Large intestine (tissue), 3 donors: Measurements from ENCODE around the gene CDKN2C. TPM values are rescaled to one million over a fixed set of nuclear protein-coding genes. Genes with fewer than 3 reads are reported as not detected.

Source experiments
- DNase-seq, 2 donors: peaks; one replicate each; pipeline versions ENCODE4 v3.0.0 to v3.0.0-alpha.2; 2013
- H3K27ac ChIP-seq: one replicate; pipeline ENCODE4 v1.5.1; 2013; ENCODE audit warnings: low read length
- H3K27me3 ChIP-seq: 2 replicates; pipeline ENCODE4 v1.6.1; 2013; ENCODE audit warnings: low read length; ENCODE audit not compliant: control insufficient read depth, insufficient read depth
- H3K36me3 ChIP-seq: 2 replicates; pipeline ENCODE4 v1.6.1; 2013; ENCODE audit warnings: low read length; ENCODE audit not compliant: control insufficient read depth, insufficient read depth
- H3K4me1 ChIP-seq: one replicate; pipeline ENCODE4 v1.6.1; 2013; ENCODE audit warnings: low read length; ENCODE audit not compliant: control insufficient read depth, insufficient read depth
- H3K4me3 ChIP-seq: one replicate; pipeline ENCODE4 v1.5.1; 2013; ENCODE audit warnings: low read length
- H3K9me3 ChIP-seq: one replicate; pipeline ENCODE4 v1.6.1; 2013; ENCODE audit warnings: mild to moderate bottlenecking, low read depth, low read length, moderate library complexity; ENCODE audit not compliant: control insufficient read depth
- WGBS: methylation state at CpG from one replicate; pipeline ENCODE4 v1.1.5; 2013; ENCODE audit warnings: low lambda C conversion rate; ENCODE audit not compliant: insufficient coverage; 5-methylcytosine and 5-hydroxymethylcytosine counted together
- polyA plus RNA-seq: library from polyadenylated mRNA; unstranded; fragments of 120-200 nt; gene quantifications from one replicate; pipeline ENCODE4 v1.2.1, GENCODE V29; 2013

The CDKN2C gene
- polyA plus RNA-seq, 1 donor: 5.2 TPM

- peaks cover 65% of the 10 kb centered on the region for H3K27me3 ChIP-seq
Measured at GRCh38 chr1:50978852-50979781, 9.1 kb downstream of the CDKN2C start.

GRCh38 chr1:50979937-50980336 is 9.9 kb downstream of the CDKN2C start:
- no peak for DNase-seq
- no CpG with 5 or more reads among the region's 1 CpG for WGBS
- Histone ChIP-seq H3K27ac (no peak overlapping the region), H3K4me3 (no peak overlapping the region), H3K27me3 (peaks cover 61% of the 10 kb centered on the region), H3K9me3 (no peaks in the 10 kb centered on the region), H3K4me1 (peaks cover 9% of the 10 kb centered on the region), H3K36me3 (no peaks in the 10 kb centered on the region)

More at GRCh38 chr1:50978852-50979781, 9.1 kb downstream of the CDKN2C start:
- DNase-seq: no peak
- H3K4me1 ChIP-seq: peaks cover 9% of the 10 kb centered on the region
- H3K36me3 ChIP-seq: no peaks in the 10 kb centered on the region
- H3K27ac ChIP-seq: no peak overlapping the region
- H3K9me3 ChIP-seq: no peaks in the 10 kb centered on the region
- 39% methylated on average over 4 of the region's 10 CpGs for WGBS
- no peak overlapping the region for H3K4me3 ChIP-seq

DNA sequence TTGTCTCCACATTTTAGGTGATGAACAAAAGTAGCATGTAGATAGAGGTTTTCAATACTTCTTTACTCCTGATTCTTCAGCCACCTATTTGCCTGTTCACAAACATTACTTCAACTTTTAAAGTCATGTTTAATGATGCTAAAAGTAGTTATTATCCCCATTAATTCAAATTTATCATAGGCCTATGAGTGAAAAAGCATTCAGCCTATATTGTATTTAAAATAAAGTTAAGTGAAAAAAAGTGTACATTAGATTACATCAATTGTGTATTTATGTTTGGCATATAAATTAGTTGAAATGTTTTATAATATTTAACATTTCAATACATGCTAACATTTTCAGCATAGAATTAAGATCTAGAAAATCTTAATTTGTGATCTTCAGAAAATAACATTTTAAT is 10.5 kb downstream of the CDKN2C start:
- DNase-seq: no peak
- Histone ChIP-seq H3K4me1 (peaks cover 9% of the 10 kb centered on the region), H3K27me3 (peaks cover 62% of the 10 kb centered on the region), H3K27ac (no peak overlapping the region), H3K36me3 (no peaks in the 10 kb centered on the region), H3K9me3 (no peaks in the 10 kb centered on the region), H3K4me3 (no peak overlapping the region)

DNA sequence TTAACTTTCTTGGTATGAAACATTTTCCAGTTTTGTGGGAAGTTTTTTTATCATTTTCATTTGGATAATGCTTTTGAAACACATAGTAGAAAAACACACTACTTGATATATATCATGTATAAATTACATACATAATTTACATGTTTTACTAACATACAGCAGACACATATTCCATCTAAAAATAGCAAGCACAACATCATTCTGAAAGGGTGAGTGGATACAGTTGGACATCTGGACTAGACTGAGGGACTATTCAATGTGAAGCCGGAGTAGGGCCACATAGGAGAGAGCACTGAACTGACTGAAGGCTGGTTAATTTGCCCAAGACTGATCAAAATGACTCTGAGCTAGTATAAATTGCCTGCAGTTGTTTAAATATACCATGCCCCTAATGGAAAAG is 11.7 kb downstream of the CDKN2C start:
- Histone ChIP-seq H3K36me3 (no peaks in the 10 kb centered on the region), H3K4me1 (peaks cover 7% of the 10 kb centered on the region), H3K9me3 (no peaks in the 10 kb centered on the region), H3K4me3 (no peak overlapping the region), H3K27me3 (peaks cover 57% of the 10 kb centered on the region), H3K27ac (no peak overlapping the region)
- DNase-seq: no peak
- 60% methylated on average over 1 of the region's 1 CpG for WGBS

- no peak overlapping the region for H3K27ac ChIP-seq
- no peaks in the 10 kb centered on the region for H3K36me3 ChIP-seq
- H3K27me3 ChIP-seq: peaks cover 49% of the 10 kb centered on the region
- WGBS: 63% methylated on average over 3 of the region's 3 CpGs
- DNase-seq: no peak
- H3K4me1 ChIP-seq: no peaks in the 10 kb centered on the region
- H3K9me3 ChIP-seq: no peaks in the 10 kb centered on the region
- H3K4me3 ChIP-seq: no peak overlapping the region
Measured at GRCh38 chr1:50982611-50983010, 12.6 kb downstream of the CDKN2C start.

DNA sequence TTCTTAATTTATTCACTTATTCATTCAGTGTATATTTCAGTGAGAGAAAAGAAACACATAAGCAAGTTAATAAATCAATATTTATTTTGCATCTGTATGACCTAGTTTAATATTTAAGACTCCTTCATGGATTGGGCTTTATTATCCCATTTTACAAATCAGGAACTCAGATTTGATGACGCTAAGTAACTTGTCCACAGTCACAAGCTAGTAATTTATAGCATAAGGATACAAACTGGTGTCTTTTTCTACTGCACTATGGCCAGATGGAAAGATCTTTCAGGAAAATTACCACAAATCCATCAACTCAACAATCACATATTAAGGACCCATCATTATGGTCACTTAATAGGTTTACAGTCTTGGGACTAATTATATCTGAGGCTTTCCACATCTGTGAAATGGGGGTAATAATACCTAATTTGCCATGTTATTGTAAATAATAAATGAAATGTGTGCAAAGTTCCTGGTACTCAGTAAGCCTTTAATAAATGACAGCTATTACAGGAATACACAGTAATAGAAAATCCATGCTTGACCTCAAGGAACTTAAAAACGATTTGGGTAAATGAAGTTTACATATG is 13.3 kb downstream of the CDKN2C start:
- no CpG with 5 or more reads among the region's 2 CpGs for WGBS
- Histone ChIP-seq H3K4me3 (no peak overlapping the region), H3K9me3 (no peaks in the 10 kb centered on the region), H3K27ac (no peak overlapping the region), H3K36me3 (no peaks in the 10 kb centered on the region), H3K27me3 (peaks cover 43% of the 10 kb centered on the region), H3K4me1 (no peaks in the 10 kb centered on the region)
- no peak for DNase-seq

DNA sequence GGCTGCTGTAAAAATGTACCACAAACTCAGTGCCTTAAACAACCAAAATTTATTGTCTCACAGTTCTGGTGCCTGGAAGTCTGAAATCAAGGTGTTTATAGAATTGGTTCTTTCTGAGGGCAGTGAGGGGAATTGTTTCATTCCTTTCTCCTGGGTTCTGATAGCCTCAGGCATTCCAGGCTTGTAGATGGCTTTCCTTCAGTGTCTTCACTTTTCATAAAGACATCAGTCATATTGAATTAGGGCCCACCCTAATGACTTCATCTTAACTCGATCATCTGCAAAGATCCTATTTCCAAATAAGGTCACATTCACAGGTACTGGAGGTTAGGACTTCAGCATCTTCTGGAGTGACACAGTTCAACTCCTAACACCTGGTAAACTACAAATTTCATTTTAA is 15.0 kb downstream of the CDKN2C start:
- Histone ChIP-seq H3K36me3 (no peaks in the 10 kb centered on the region), H3K27me3 (peaks cover 27% of the 10 kb centered on the region), H3K9me3 (no peaks in the 10 kb centered on the region), H3K27ac (no peak overlapping the region), H3K4me3 (no peak overlapping the region), H3K4me1 (no peaks in the 10 kb centered on the region)
- WGBS: no CpG with 5 or more reads among the region's 1 CpG
- DNase-seq: no peak

- WGBS: 92% methylated on average over 1 of the region's 4 CpGs
- H3K27ac ChIP-seq: no peak overlapping the region
- H3K27me3 ChIP-seq: peaks cover 27% of the 10 kb centered on the region
- H3K4me3 ChIP-seq: no peak overlapping the region
- no peaks in the 10 kb centered on the region for H3K4me1 ChIP-seq
- H3K9me3 ChIP-seq: no peaks in the 10 kb centered on the region
- no peak for DNase-seq
- H3K36me3 ChIP-seq: no peaks in the 10 kb centered on the region
Measured at GRCh38 chr1:50986653-50987052, 16.6 kb downstream of the CDKN2C start.

DNA sequence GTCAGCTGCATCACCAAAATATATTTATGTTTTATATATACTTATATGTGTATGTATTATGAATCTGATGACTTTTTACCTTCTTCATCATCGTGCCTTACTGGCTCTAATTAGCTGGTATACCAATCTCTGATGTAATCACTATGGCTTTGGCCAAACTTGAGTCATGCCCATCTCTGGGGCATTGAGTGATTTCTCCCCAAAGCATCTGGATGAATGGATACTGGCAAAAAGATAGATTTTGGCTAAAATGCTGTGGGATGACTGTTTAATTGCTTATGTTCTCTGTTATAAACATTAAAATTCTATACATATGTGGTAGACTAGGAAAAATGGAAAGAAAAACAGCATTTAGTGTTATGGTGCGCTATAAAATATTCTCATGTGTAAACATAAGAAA is 19.6 kb downstream of the CDKN2C start:
- Histone ChIP-seq H3K4me3 (no peak overlapping the region), H3K4me1 (no peaks in the 10 kb centered on the region), H3K9me3 (no peaks in the 10 kb centered on the region), H3K27me3 (peaks cover 10% of the 10 kb centered on the region), H3K27ac (no peak overlapping the region), H3K36me3 (no peaks in the 10 kb centered on the region)
- DNase-seq: no peak
- WGBS: 90% methylated on average over 1 of the region's 2 CpGs

GRCh38 chr1:50992532-50993318 is 22.7 kb downstream of the CDKN2C start:
- whole genome bisulfite sequencing: 85% methylated on average over 2 of the region's 3 CpGs

More at GRCh38 chr1:50992532-50993318, 22.7 kb downstream of the CDKN2C start:
- Histone ChIP-seq H3K27me3 (peaks cover 2% of the 10 kb centered on the region), H3K36me3 (no peaks in the 10 kb centered on the region), H3K4me3 (no peak overlapping the region), H3K9me3 (no peaks in the 10 kb centered on the region), H3K4me1 (no peaks in the 10 kb centered on the region), H3K27ac (no peak overlapping the region)
- DNase-seq: no peak
